ENCODE results near the gene DPF3. TPM values are rescaled to one million over a fixed set of nuclear protein-coding genes. Genes with fewer than 3 reads are reported as not detected.

DPF3 gene
- total and polyA plus RNA-seq, 2 donors (not counting 1 experiment from before 2014, with no cell fraction given) = 7.6 to 13.7 TPM

- no peaks in the 10 kb centered on the region for H4K20me1 ChIP-seq (ENCODE audit: control insufficient read depth, extremely low read depth, insufficient read depth, low read length)
- no peaks in the 10 kb centered on the region for H3K27me3 ChIP-seq (ENCODE audit: control insufficient read depth, insufficient read depth, low read length)
- peak overlapping the region; percentile 48 for H3K27ac ChIP-seq (ENCODE audit: insufficient read depth, low read length)
- peak overlapping the region; percentile 57 for H3K9ac ChIP-seq (ENCODE audit: insufficient read depth, low read length)
- peak overlapping the region; percentile 92 for H3K4me2 ChIP-seq (ENCODE audit: extremely low read depth, insufficient read depth, low read length)
- H3K9me3 ChIP-seq (ENCODE audit: control insufficient read depth, insufficient read depth, low read depth, low read length) = no peaks in the 10 kb centered on the region
- H3K4me3 ChIP-seq (replicated peaks in 1 of 4; ENCODE audit: control extremely low read depth in 1 of 4, insufficient read depth in 1 of 4, low read depth in 3 of 4, low read length in 4 of 4) = peak overlapping the region; percentile 83 to 94 (median 87)
- TF ChIP-seq CTCF (conservative IDR thresholded peaks at IDR 0.05 in 1 of 2, IDR thresholded peaks at IDR 0.05 in 1 of 2; ENCODE audit: low read depth in 1 of 2, low read length in 2 of 2) = no peak
- no peak for TF ChIP-seq EZH2 (IDR thresholded peaks at IDR 0.05; ENCODE audit: low read length, missing control alignments)
- peak overlapping the region; percentile 73 for H2AFZ ChIP-seq (ENCODE audit: low read length)
- H3K4me1 ChIP-seq (ENCODE audit: control insufficient read depth, extremely low read depth, insufficient read depth, low read length) = peaks cover 15% of the 10 kb centered on the region
- H3K79me2 ChIP-seq (ENCODE audit: control insufficient read depth, insufficient read depth, low read length) = peaks cover 62% of the 10 kb centered on the region
- H3K36me3 ChIP-seq (ENCODE audit: control insufficient read depth, insufficient read depth, low read length) = no peaks in the 10 kb centered on the region
- peak; percentile 46 to 47 for DNase-seq (ENCODE audit: low read depth in 2 of 2)
Observed at GRCh38 chr14:72892103-72892878, 1.6 kb downstream of the DPF3 start.

- no peak for DNase-seq (ENCODE audit: low read depth in 2 of 2)
- Histone ChIP-seq H3K4me3 (replicated peaks in 1 of 4; ENCODE audit: control extremely low read depth in 1 of 4, insufficient read depth in 1 of 4, low read depth in 3 of 4, low read length in 4 of 4) (peak overlapping the region; percentile 83 to 94 (median 87)), H3K9ac (ENCODE audit: insufficient read depth, low read length) (no peak overlapping the region), H3K36me3 (ENCODE audit: control insufficient read depth, insufficient read depth, low read length) (no peaks in the 10 kb centered on the region), H2AFZ (ENCODE audit: low read length) (peak overlapping the region; percentile 73), H4K20me1 (ENCODE audit: control insufficient read depth, extremely low read depth, insufficient read depth, low read length) (no peaks in the 10 kb centered on the region), H3K4me1 (ENCODE audit: control insufficient read depth, extremely low read depth, insufficient read depth, low read length) (peaks cover 15% of the 10 kb centered on the region), H3K27me3 (ENCODE audit: control insufficient read depth, insufficient read depth, low read length) (no peaks in the 10 kb centered on the region), H3K9me3 (ENCODE audit: control insufficient read depth, insufficient read depth, low read depth, low read length) (no peaks in the 10 kb centered on the region), H3K4me2 (ENCODE audit: extremely low read depth, insufficient read depth, low read length) (peak overlapping the region; percentile 92), H3K79me2 (ENCODE audit: control insufficient read depth, insufficient read depth, low read length) (peaks cover 67% of the 10 kb centered on the region), H3K27ac (ENCODE audit: insufficient read depth, low read length) (no peak overlapping the region)
- TF ChIP-seq EZH2 (IDR thresholded peaks at IDR 0.05; ENCODE audit: low read length, missing control alignments) (no peak), CTCF (conservative IDR thresholded peaks at IDR 0.05 in 1 of 2, IDR thresholded peaks at IDR 0.05 in 1 of 2; ENCODE audit: low read depth in 1 of 2, low read length in 2 of 2) (no peak)
Observed at GRCh38 chr14:72891666-72892102, 2.2 kb downstream of the DPF3 start.

DNA sequence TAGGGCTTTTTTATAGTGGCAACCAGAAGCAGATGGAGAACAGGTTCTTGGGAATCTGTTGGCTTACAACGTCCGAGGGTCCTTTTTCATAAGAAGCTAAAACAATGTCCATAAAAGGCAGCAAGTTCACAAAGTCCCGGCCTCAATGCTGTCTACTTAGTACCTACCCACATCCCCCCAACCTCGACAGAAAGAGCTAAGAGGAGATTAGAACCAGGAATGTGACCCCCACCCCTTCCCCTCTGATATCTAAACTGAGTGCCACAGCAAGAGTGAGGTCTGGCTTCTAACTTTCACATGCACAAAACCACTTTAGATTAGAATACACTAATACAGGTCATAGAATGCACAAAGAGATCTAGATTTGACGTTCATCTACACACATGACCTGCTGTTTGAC, 4.5 kb downstream of the DPF3 start:
- Histone ChIP-seq H3K9me3 (ENCODE audit: control insufficient read depth, insufficient read depth, low read depth, low read length) (no peaks in the 10 kb centered on the region), H3K79me2 (ENCODE audit: control insufficient read depth, insufficient read depth, low read length) (peaks cover 86% of the 10 kb centered on the region), H3K9ac (ENCODE audit: insufficient read depth, low read length) (no peak overlapping the region), H3K27me3 (ENCODE audit: control insufficient read depth, insufficient read depth, low read length) (no peaks in the 10 kb centered on the region), H3K4me3 (replicated peaks in 1 of 4; ENCODE audit: control extremely low read depth in 1 of 4, insufficient read depth in 1 of 4, low read depth in 3 of 4, low read length in 4 of 4) (no peak overlapping the region), H3K27ac (ENCODE audit: insufficient read depth, low read length) (no peak overlapping the region), H3K4me1 (ENCODE audit: control insufficient read depth, extremely low read depth, insufficient read depth, low read length) (peaks cover 9% of the 10 kb centered on the region), H4K20me1 (ENCODE audit: control insufficient read depth, extremely low read depth, insufficient read depth, low read length) (no peaks in the 10 kb centered on the region), H3K36me3 (ENCODE audit: control insufficient read depth, insufficient read depth, low read length) (peaks cover 1% of the 10 kb centered on the region), H3K4me2 (ENCODE audit: extremely low read depth, insufficient read depth, low read length) (no peak overlapping the region), H2AFZ (ENCODE audit: low read length) (no peak overlapping the region)
- no peak for DNase-seq (ENCODE audit: low read depth in 2 of 2)
- TF ChIP-seq EZH2 (IDR thresholded peaks at IDR 0.05; ENCODE audit: low read length, missing control alignments) (no peak), CTCF (conservative IDR thresholded peaks at IDR 0.05 in 1 of 2, IDR thresholded peaks at IDR 0.05 in 1 of 2; ENCODE audit: low read depth in 1 of 2, low read length in 2 of 2) (no peak)

All from fibroblast of lung (primary cell).